ENCODE results near the gene CDC42EP4. TPM values are rescaled to one million over a fixed set of nuclear protein-coding genes. Genes with fewer than 3 reads are reported as not detected.
A peak's percentile ranks its signal among the peaks of the same experiment; 100 is the strongest.

CDC42EP4 gene
- total RNA-seq, 1 experiment from 2014 or later = 83.1 TPM

DNA sequence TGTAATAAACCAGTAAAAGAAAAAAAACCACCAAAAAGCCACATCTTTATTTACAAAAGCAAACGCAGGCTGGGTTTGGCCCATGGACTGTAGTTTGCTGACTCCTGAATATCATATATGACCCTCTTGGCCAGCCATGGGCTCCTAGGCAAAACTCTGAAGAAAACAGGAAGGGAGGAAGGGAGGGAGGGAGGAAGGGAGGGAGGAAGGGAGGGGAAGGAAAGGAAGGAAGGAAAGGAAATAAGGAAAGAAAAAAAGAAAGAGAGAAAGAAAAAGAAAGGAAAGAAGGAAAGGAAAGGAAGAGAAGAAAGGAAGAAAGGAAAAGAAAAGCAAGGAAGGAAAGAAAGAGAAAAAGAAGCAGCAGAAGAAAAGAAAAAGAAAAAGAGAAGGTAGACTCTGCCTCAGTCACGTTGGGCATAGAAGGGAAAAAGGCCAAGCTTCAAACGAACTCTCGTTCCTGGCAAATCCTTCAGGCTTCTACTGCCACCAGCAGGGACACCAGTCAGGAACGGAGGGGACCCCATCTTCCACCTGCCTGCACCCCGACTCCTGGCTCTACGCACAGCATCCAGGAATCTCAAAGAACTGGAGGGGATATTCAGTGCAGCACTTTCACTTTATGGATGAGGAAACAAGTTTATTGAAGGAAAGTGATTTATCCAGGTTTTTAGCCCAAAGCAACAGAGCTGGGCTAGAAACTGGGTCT, 22.1 kb downstream of the CDC42EP4 start:
- H3K27me3 ChIP-seq (ENCODE audit: low read length) = no peaks in the 10 kb centered on the region
- no peak overlapping the region for H3K4me3 ChIP-seq (ENCODE audit: low read length)
- no peaks in the 10 kb centered on the region for H3K9me3 ChIP-seq (ENCODE audit: low read length)
- H3K4me1 ChIP-seq (ENCODE audit: insufficient read depth, low read length) = peaks cover 83% of the 10 kb centered on the region
- ChIA-PET POLR2A (ENCODE audit: unreplicated experiment) (interaction anchor here (0.6 kb wide), 1 partner anchor 14 kb away, joined by 9 read pairs; no protein-coding TSS in a partner anchor), CTCF (no interaction called here)
- peak overlapping the region; percentile 75 for H3K4me2 ChIP-seq (ENCODE audit: low read length)
- no peak for DNase-seq
- H3K27ac ChIP-seq (ENCODE audit: low read length) = peak overlapping the region; percentile 10
- peaks cover 11% of the 10 kb centered on the region for H3F3A ChIP-seq (ENCODE audit: low read length, unreplicated experiment)
- TF ChIP-seq EZH2 (IDR thresholded peaks at IDR 0.05; ENCODE audit: low read length, unreplicated experiment) = no peak
- TF ChIP-seq EZH2phosphoT487 (IDR thresholded peaks at IDR 0.05; ENCODE audit: borderline replicate concordance, low read length) = no peak
- no peak for TF ChIP-seq CTCF (conservative IDR thresholded peaks at IDR 0.05; ENCODE audit: low read depth, low read length)
- no TSS peak for BruUV-seq (replicated peaks)
- H3K79me2 ChIP-seq (ENCODE audit: low read length) = peaks cover 89% of the 10 kb centered on the region
- no peak overlapping the region for H3K9ac ChIP-seq (ENCODE audit: low read length)
- H4K20me1 ChIP-seq (ENCODE audit: low read length) = peaks cover 23% of the 10 kb centered on the region; the same call in 1 of the 2 replicates
- peaks cover 16% of the 10 kb centered on the region; the same call in 1 of the 2 replicates for H3K36me3 ChIP-seq (ENCODE audit: low read depth, low read length)
- ATAC-seq = no peak
- H3K9me2 ChIP-seq (replicated peaks; ENCODE audit: low read length) = no peaks in the 10 kb centered on the region
- no peak overlapping the region for H2AFZ ChIP-seq (ENCODE audit: low read length)
- intact Hi-C loops (cut with micrococcal nuclease) = no loop called here

GRCh38 chr17:73288534-73289302, 23.1 kb downstream of the CDC42EP4 start:
- intact Hi-C loops (cut with micrococcal nuclease) = no loop called here
- peak; percentile 33 for DNase-seq
- no peaks in the 10 kb centered on the region for H3K9me3 ChIP-seq (ENCODE audit: low read length)
- peaks cover 11% of the 10 kb centered on the region for H3F3A ChIP-seq (ENCODE audit: low read length, unreplicated experiment)
- ChIA-PET POLR2A (ENCODE audit: unreplicated experiment) (no interaction called here), CTCF (no interaction called here)
- H3K4me3 ChIP-seq (ENCODE audit: low read length) = no peak overlapping the region
- peaks cover 25% of the 10 kb centered on the region; the same call in 1 of the 2 replicates for H3K36me3 ChIP-seq (ENCODE audit: low read depth, low read length)
- H3K27ac ChIP-seq (ENCODE audit: low read length) = peak overlapping the region; percentile 10; the same call in 1 of the 2 replicates
- H3K27me3 ChIP-seq (ENCODE audit: low read length) = no peaks in the 10 kb centered on the region
- TF ChIP-seq EZH2 (IDR thresholded peaks at IDR 0.05; ENCODE audit: low read length, unreplicated experiment) (no peak), CTCF (conservative IDR thresholded peaks at IDR 0.05; ENCODE audit: low read depth, low read length) (no peak), EZH2phosphoT487 (IDR thresholded peaks at IDR 0.05; ENCODE audit: borderline replicate concordance, low read length) (no peak)
- H3K79me2 ChIP-seq (ENCODE audit: low read length) = peaks cover 81% of the 10 kb centered on the region
- no peak overlapping the region for H3K9ac ChIP-seq (ENCODE audit: low read length)
- peaks cover 23% of the 10 kb centered on the region; the same call in 1 of the 2 replicates for H4K20me1 ChIP-seq (ENCODE audit: low read length)
- peaks cover 73% of the 10 kb centered on the region for H3K4me1 ChIP-seq (ENCODE audit: insufficient read depth, low read length)
- H2AFZ ChIP-seq (ENCODE audit: low read length) = no peak overlapping the region
- peak overlapping the region; percentile 75 for H3K4me2 ChIP-seq (ENCODE audit: low read length)
- no TSS peak for BruUV-seq (replicated peaks)
- ATAC-seq = no peak
- no peaks in the 10 kb centered on the region for H3K9me2 ChIP-seq (replicated peaks; ENCODE audit: low read length)

Data from PC-3 (cell line).